Pancreas (tissue), 10 donors: ENCODE data around the gene CBX3. TPM values are rescaled to one million over a fixed set of nuclear protein-coding genes. Genes with fewer than 3 reads are reported as not detected.
"Not testable (repeated sequence)": the region's sequence is repeated elsewhere in the genome, so short reads cannot be mapped to it uniquely, and the experiment has no call there.

Experiments
- ATAC-seq, 4 donors: fragments of 200-7000 bp; cut with Tn5 transposase; one replicate each; pipeline versions ENCODE4 v1.8.0 to v1.9.1; 2020; ENCODE audit warnings: mild to moderate bottlenecking in 4 of 4, moderate library complexity in 4 of 4
- DNase-seq, 6 donors: peaks; one replicate each; pipeline ENCODE4 v3.0.0-alpha.2; 2020
- FAIRE-seq: peaks from 2 replicates; lab custom pipeline; 2012; peaks lifted over from hg19 to GRCh38; lab: Jason Lieb, UNC
- H3K27ac ChIP-seq, 4 donors: fragments of 200-600 bp; sonication (generic); 1 replicate in 3 of 4; 2 replicates in 1 of 4; pipeline versions ENCODE4 v1.5.0 to v1.8.0; 2020
- H3K27me3 ChIP-seq, 4 donors: fragments of 200-600 bp; one replicate each; pipeline ENCODE4 v1.8.0; 2021
- H3K36me3 ChIP-seq, 3 donors: fragments of 200-600 bp; sonication (generic) in 1 of 3; one replicate each; pipeline versions ENCODE4 v1.5.0 to v1.8.0; 2020 to 2021
- H3K4me1 ChIP-seq, 3 donors: fragments of 200-600 bp; one replicate each; pipeline ENCODE4 v1.8.0; 2021
- H3K4me3 ChIP-seq, 4 donors: fragments of 200-600 bp; sonication (generic) in 2 of 4; one replicate each; pipeline versions ENCODE4 v1.5.0 to v1.8.0; 2020 to 2021
- H3K9me3 ChIP-seq, 4 donors: fragments of 200-600 bp; one replicate each; pipeline ENCODE4 v1.8.0; 2021
- WGBS, 2 donors: extraction: QIAGEN DNeasy Blood & Tissue Kit; methylation state at CpG; one replicate each; pipeline ENCODE4 v1.1.7; 2013; 5-methylcytosine and 5-hydroxymethylcytosine counted together
- intact Hi-C, 3 donors: fragments of 100-400 bp; cut with DNase I; formaldehyde crosslinking; loops; one replicate each; pipeline versions ENCODE4 v1.11.1 to v1.14.2; 2022
- polyA plus RNA-seq, 2 donors: library from polyadenylated mRNA; stranded (reverse); fragments of 200-250 nt; gene quantifications; one replicate each; pipeline ENCODE4 v1.2.3, GENCODE V29; 2013
- total RNA-seq, 6 donors: library from RNA; stranded (reverse); fragmentation: NEBNext Ultra II Directional in 4 of 6; extraction: Animal tissue kit (Norgen Biotek cat#: 25700) in 4 of 6; gene quantifications; one replicate each; pipeline versions ENCODE4 v1.2.1 to v1.2.4, GENCODE V29; 2021 to 2023
- TF ChIP-seq, protein P1 (sequence below), 4 donors: fragments of 200-600 bp; sonication (generic) in 3 of 4; IDR thresholded peaks; one replicate each; pipeline versions ENCODE4 v1.5.0 to v1.8.0; 2021; ENCODE audit warnings: antibody characterized with exemption in 4 of 4
- donor health status: healthy with polysubstance abuse.
- donor health status: DM: no; HTN: no; CAD: no; lungs with moderate emphysema.
- donor health status: DM: no; HTN: no; CAD: no.
- donor health status: control.
- donor health status: control.
- donor health status: Bipolar disorder and iron deficiency.
- donor health status: DM: yes; HTN: yes; CAD: no.
- donor health status: DM: no; HTN: no; CAD: no.
- donor health status: DM: no; HTN: no; CAD: no.
- donor health status: DM: yes; HTN: yes; CAD: no.

Gene CBX3
- total and polyA plus RNA-seq, 8 donors, result 22.0 to 60.7 (median 36.0) TPM

DNA sequence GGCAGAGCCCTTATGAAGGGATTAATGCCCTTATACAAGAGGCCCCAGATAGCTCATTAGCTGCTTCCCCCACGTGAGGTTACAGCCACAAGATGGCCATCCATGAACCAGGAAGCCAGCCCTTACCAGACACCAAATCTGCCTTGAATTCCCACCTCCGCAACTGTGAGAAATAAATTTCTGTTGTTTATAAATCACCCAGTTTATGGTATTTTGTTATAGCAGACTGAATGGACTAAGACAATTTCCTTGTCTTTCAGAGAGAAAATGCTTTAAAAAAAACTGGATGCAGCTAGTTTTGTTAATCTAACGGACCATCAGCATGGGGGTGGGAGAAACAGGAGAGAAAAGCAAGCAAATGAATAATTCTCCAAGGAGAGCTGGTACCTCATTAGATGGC lies 36.5 kb downstream of the CBX3 start:
- intact Hi-C loops, result no loop called here
- Histone ChIP-seq H3K4me3 (no peak overlapping the region), H3K36me3 (no peaks in the 10 kb centered on the region), H3K27ac (no peak overlapping the region), H3K27me3 (no peaks in the 10 kb centered on the region), H3K4me1 (no peaks in the 10 kb centered on the region), H3K9me3 (no peaks in the 10 kb centered on the region)
- DNase-seq (no peak), ATAC-seq (no peak), FAIRE-seq (no peak)
- WGBS, 2 donors, result 79 to 88% methylated on average over 3 of the region's 3 CpGs
- TF ChIP-seq, protein P1, sequence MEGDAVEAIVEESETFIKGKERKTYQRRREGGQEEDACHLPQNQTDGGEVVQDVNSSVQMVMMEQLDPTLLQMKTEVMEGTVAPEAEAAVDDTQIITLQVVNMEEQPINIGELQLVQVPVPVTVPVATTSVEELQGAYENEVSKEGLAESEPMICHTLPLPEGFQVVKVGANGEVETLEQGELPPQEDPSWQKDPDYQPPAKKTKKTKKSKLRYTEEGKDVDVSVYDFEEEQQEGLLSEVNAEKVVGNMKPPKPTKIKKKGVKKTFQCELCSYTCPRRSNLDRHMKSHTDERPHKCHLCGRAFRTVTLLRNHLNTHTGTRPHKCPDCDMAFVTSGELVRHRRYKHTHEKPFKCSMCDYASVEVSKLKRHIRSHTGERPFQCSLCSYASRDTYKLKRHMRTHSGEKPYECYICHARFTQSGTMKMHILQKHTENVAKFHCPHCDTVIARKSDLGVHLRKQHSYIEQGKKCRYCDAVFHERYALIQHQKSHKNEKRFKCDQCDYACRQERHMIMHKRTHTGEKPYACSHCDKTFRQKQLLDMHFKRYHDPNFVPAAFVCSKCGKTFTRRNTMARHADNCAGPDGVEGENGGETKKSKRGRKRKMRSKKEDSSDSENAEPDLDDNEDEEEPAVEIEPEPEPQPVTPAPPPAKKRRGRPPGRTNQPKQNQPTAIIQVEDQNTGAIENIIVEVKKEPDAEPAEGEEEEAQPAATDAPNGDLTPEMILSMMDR (IDR thresholded peaks at IDR 0.05), result no peak

DNA sequence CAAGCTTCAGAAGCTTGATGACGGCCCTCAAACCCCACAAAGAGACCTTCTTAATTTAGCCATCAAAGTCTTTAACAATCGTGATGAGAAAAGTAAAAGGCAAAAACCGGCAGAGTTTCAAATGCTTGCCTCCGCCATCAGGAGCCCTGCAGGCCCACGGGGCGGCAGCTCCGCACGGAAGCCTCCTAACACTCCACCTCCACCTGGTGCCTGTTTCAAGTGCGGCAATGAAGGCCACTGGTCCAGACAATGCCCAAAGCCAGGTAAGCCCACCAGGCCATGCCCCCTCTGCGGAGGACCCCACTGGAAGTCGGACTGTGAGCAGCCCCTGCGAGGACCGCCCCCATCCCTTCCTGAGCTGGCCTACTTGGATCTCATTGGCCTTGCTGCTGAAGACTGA lies 43.6 kb downstream of the CBX3 start:
- WGBS, 2 donors, result 90 to 91% methylated on average over 12 to 13 of the region's 13 CpGs
- Histone ChIP-seq H3K4me1 (no peaks in the 10 kb centered on the region), H3K27ac (no peak overlapping the region), H3K9me3 (no peaks in the 10 kb centered on the region), H3K36me3 (no peaks in the 10 kb centered on the region), H3K4me3 (no peak overlapping the region), H3K27me3 (no peaks in the 10 kb centered on the region)
- intact Hi-C loops, result no loop called here
- no peak for DNase-seq
- ATAC-seq, result no peak
- FAIRE-seq, result no peak
- TF ChIP-seq, protein P1 (IDR thresholded peaks at IDR 0.05), result no peak

DNA sequence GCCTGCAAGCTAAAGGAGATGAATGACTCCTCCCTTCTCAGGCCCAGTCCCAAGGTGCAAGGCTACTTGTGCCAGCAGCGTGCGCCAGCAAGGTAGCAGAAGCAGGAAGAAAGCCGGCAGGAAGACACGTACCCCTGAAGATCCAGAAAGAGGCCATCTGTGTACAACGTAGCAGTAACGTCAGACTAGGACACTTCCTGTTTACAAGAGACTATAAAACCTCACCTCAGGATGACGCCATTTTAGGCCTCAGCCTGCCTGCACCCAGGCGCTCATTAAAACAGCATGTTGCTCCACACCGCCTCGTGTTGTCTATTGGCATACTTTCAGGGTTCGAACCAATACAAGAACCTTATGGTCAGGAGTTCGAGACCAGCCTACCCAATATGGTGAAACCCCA lies 48.7 kb downstream of the CBX3 start:
- FAIRE-seq (no peak), DNase-seq (no peak), ATAC-seq (no peak)
- no peaks in the 10 kb centered on the region for H3K4me1 ChIP-seq
- WGBS, 2 donors, result 90 to 92% methylated on average over 12 of the region's 12 CpGs
- intact Hi-C loops, result no loop called here
- H3K36me3 ChIP-seq, result no peaks in the 10 kb centered on the region
- TF ChIP-seq, protein P1 (IDR thresholded peaks at IDR 0.05), result no peak
- H3K4me3 ChIP-seq, result no peak overlapping the region
- H3K9me3 ChIP-seq, result no peaks in the 10 kb centered on the region
- no peak overlapping the region for H3K27ac ChIP-seq
- H3K27me3 ChIP-seq, result no peaks in the 10 kb centered on the region

DNA sequence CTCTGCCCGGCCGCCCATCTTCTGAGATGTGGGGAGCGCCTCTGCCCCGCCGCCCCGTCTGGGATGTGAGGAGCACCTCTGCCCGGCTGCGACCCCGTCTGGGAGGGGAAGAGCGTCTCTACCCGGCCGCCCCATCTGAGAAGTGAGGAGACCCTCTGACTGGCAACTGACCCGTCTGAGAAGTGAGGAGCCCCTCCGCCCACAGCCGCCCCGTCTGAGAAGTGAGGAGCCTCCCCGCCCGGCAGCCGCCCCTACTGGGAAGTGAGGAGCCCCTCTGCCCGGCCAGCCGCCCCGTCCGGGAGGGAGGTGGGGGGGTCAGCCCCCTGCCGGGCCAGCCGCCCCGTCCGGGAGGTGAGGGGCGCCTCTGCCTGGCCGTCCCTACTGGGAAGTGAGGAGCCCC lies 60.3 kb downstream of the CBX3 start:
- ATAC-seq, H3K4me3 ChIP-seq, H3K36me3 ChIP-seq, H3K27ac ChIP-seq, FAIRE-seq, H3K27me3 ChIP-seq, intact Hi-C loops, H3K9me3 ChIP-seq, H3K4me1 ChIP-seq: not testable (repeated sequence)
- WGBS, 2 donors, result 90 to 97% methylated on average over 19 to 28 of the region's 29 CpGs
- DNase-seq, result peak in 1 of 6 donors; percentile 61

Other genes with a start within 250 kb of the CBX3 start
- gene NFE2L3, start 49.5 kb upstream of the CBX3 start, total RNA-seq, result 10 to 100 TPM in 1 of 6 donors, 1 to 10 TPM in 5; 1.2 to 10.3 (median 2.6) TPM
- 1 to 10 TPM; 1.7 to 2.1 TPM for gene NFE2L3, start 49.5 kb upstream of the CBX3 start, polyA plus RNA-seq
- 100 to 1,000 TPM in 5 of 6 donors, 10 to 100 TPM in 1; 84.7 to 235 (median 143) TPM for gene HNRNPA2B1, start 999 bp upstream of the CBX3 start, total RNA-seq
- 100 to 1,000 TPM; 395 to 464 TPM for gene HNRNPA2B1, start 999 bp upstream of the CBX3 start, polyA plus RNA-seq
- 10 to 100 TPM in 2 of 6 donors, 1 to 10 TPM in 4; 2.9 to 23.5 (median 6.0) TPM for gene SNX10, start 90.1 kb downstream of the CBX3 start, total RNA-seq
- gene SNX10, start 90.1 kb downstream of the CBX3 start, polyA plus RNA-seq, result 1 to 10 TPM; 5.0 to 8.0 TPM